ENCODE data around the gene TBC1D14.
A peak's percentile ranks its signal among the peaks of the same experiment; 100 is the strongest.

Gene TBC1D14

DNA sequence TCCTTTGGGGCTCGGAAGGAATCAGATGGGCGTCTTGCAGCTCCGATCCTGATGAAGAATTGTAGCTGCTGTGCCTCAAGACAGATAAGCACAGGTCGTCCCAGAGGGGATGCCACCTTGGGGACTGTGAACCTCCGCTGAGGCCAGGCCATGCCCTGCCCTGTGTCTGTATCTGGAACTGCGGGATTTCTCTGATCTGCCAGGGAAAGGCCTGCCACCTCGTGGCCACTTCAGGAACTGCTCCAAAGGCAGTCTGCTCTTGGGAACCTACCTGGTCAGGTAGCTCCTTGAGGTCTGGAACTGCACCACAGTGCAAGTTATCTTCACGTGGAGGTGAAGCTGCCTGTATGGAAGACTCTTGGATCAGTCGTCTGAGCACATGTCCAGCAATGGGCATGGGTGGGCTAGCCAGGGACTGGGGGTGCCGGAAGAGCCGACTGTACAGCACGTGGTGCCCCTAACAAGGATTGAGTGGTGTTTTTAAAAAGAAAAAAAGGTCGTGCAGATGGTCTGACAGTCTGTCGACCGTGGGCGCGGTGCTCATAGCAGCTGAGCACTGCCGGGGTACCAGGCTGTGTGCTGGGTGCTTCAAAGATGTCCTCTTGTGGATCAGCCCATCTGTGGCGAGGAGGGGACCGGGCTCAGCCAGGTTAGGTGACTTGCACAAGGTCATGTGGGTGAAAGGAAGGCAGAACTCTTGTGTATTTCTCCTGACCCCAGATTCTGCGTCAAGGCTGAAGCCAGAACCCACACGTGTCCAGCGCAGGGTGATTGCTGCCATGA lies 161.3 kb downstream of the TBC1D14 start:
- Histone ChIP-seq H3K4me2 (ENCODE audit: low read length) (peak overlapping the region; percentile 47), H4K20me1 (ENCODE audit: insufficient read depth, low read length) (peaks cover 10% of the 10 kb centered on the region), H3K36me3 (replicated peaks; ENCODE audit: low read depth, low read length) (peaks cover 12% of the 10 kb centered on the region), H3K9me3 (ENCODE audit: insufficient read depth, low read length) (no peaks in the 10 kb centered on the region), H2AFZ (ENCODE audit: low read depth, low read length) (peak overlapping the region; percentile 81; the same call in 1 of the 2 replicates), H3K27ac (ENCODE audit: low read length) (no peak overlapping the region), H3K4me1 (ENCODE audit: low read length) (peaks cover 17% of the 10 kb centered on the region), H3K79me2 (ENCODE audit: low read length) (peaks cover 20% of the 10 kb centered on the region), H3K9ac (ENCODE audit: low read length) (no peak overlapping the region), H3K4me3 (ENCODE audit: low read length) (peak overlapping the region; percentile 35; the same call in 1 of the 2 replicates), H3K27me3 (ENCODE audit: low read depth, low read length) (peaks cover 12% of the 10 kb centered on the region; the same call in 1 of the 2 replicates)
- TF ChIP-seq EZH2phosphoT487 (IDR thresholded peaks at IDR 0.05; ENCODE audit: low read depth): no peak
- TF ChIP-seq, protein P1, sequence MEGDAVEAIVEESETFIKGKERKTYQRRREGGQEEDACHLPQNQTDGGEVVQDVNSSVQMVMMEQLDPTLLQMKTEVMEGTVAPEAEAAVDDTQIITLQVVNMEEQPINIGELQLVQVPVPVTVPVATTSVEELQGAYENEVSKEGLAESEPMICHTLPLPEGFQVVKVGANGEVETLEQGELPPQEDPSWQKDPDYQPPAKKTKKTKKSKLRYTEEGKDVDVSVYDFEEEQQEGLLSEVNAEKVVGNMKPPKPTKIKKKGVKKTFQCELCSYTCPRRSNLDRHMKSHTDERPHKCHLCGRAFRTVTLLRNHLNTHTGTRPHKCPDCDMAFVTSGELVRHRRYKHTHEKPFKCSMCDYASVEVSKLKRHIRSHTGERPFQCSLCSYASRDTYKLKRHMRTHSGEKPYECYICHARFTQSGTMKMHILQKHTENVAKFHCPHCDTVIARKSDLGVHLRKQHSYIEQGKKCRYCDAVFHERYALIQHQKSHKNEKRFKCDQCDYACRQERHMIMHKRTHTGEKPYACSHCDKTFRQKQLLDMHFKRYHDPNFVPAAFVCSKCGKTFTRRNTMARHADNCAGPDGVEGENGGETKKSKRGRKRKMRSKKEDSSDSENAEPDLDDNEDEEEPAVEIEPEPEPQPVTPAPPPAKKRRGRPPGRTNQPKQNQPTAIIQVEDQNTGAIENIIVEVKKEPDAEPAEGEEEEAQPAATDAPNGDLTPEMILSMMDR (IDR thresholded peaks at IDR 0.05; ENCODE audit: low read depth, low read length): peak; percentile 94

GRCh38 chr4:7073059-7073458 lies 163.4 kb downstream of the TBC1D14 start:
- Histone ChIP-seq H3K4me2 (ENCODE audit: low read length) (no peak overlapping the region), H3K4me1 (ENCODE audit: low read length) (peaks cover 8% of the 10 kb centered on the region), H3K36me3 (replicated peaks; ENCODE audit: low read depth, low read length) (no peaks in the 10 kb centered on the region), H3K9me3 (ENCODE audit: insufficient read depth, low read length) (no peaks in the 10 kb centered on the region), H4K20me1 (ENCODE audit: insufficient read depth, low read length) (no peaks in the 10 kb centered on the region), H3K27ac (ENCODE audit: low read length) (no peak overlapping the region), H3K79me2 (ENCODE audit: low read length) (no peaks in the 10 kb centered on the region), H2AFZ (ENCODE audit: low read depth, low read length) (no peak overlapping the region), H3K27me3 (ENCODE audit: low read depth, low read length) (peaks cover 12% of the 10 kb centered on the region; the same call in 1 of the 2 replicates), H3K4me3 (ENCODE audit: low read length) (no peak overlapping the region), H3K9ac (ENCODE audit: low read length) (no peak overlapping the region)
- TF ChIP-seq EZH2phosphoT487 (IDR thresholded peaks at IDR 0.05; ENCODE audit: low read depth): no peak
- TF ChIP-seq, protein P1 (IDR thresholded peaks at IDR 0.05; ENCODE audit: low read depth, low read length): no peak

DNA sequence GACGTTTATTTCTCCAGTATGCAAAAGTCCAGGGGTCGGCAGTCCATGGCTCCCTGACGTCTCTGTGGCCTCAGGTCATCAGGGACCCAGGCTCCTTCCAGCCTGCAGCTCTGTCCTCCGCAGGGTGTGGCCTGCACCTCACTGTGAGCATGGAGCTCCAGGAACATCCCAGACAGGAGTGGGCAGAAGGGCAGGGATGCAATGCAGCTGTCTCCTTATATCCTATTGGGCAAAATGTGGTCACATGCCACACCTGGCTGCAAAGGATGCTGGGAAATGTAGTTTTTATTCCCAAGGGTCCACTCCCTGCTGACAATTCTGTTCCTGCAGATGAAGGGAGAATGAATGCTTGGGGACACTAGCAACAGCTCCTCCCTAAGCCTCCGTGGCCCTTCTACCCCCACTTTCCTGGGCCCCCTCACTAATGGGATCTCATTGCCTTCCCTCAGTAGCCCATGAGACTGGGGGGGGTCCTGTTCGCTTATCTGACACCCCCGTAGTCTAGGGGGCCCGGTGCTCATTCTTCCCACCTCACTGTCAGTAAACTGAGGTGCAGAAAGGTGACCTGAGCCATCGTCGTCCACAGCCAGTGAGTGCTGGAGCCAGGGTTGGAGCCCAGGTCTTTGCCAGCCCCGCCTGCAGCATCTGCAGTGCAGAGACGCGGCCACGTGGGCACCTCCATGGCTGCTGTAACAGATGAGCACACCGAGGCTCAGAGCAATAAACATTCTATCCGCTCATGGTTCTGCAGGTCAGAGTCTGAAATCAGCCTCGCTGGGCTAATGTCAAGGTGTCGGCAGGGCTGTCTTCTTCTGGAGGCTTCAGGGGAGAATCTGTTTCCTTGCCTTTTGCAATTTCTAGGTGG lies 164.1 kb downstream of the TBC1D14 start:
- no peaks in the 10 kb centered on the region for H3K36me3 ChIP-seq (replicated peaks; ENCODE audit: low read depth, low read length)
- H3K79me2 ChIP-seq (ENCODE audit: low read length): no peaks in the 10 kb centered on the region
- H3K27ac ChIP-seq (ENCODE audit: low read length): no peak overlapping the region
- H3K4me3 ChIP-seq (ENCODE audit: low read length): no peak overlapping the region
- no peak overlapping the region for H3K9ac ChIP-seq (ENCODE audit: low read length)
- no peaks in the 10 kb centered on the region for H4K20me1 ChIP-seq (ENCODE audit: insufficient read depth, low read length)
- TF ChIP-seq, protein P1 (IDR thresholded peaks at IDR 0.05; ENCODE audit: low read depth, low read length): no peak
- no peak for TF ChIP-seq EZH2phosphoT487 (IDR thresholded peaks at IDR 0.05; ENCODE audit: low read depth)
- H3K4me2 ChIP-seq (ENCODE audit: low read length): no peak overlapping the region
- H2AFZ ChIP-seq (ENCODE audit: low read depth, low read length): no peak overlapping the region
- peaks cover 7% of the 10 kb centered on the region for H3K4me1 ChIP-seq (ENCODE audit: low read length)
- peaks cover 12% of the 10 kb centered on the region; the same call in 1 of the 2 replicates for H3K27me3 ChIP-seq (ENCODE audit: low read depth, low read length)
- H3K9me3 ChIP-seq (ENCODE audit: insufficient read depth, low read length): no peaks in the 10 kb centered on the region

GRCh38 chr4:7074426-7074825 lies 164.8 kb downstream of the TBC1D14 start:
- peaks cover 12% of the 10 kb centered on the region; the same call in 1 of the 2 replicates for H3K27me3 ChIP-seq (ENCODE audit: low read depth, low read length)
- H3K79me2 ChIP-seq (ENCODE audit: low read length): no peaks in the 10 kb centered on the region
- H3K4me3 ChIP-seq (ENCODE audit: low read length): no peak overlapping the region
- no peak for TF ChIP-seq EZH2phosphoT487 (IDR thresholded peaks at IDR 0.05; ENCODE audit: low read depth)
- TF ChIP-seq, protein P1 (IDR thresholded peaks at IDR 0.05; ENCODE audit: low read depth, low read length): no peak
- H3K4me1 ChIP-seq (ENCODE audit: low read length): peaks cover 3% of the 10 kb centered on the region; the same call in 1 of the 2 replicates
- no peak overlapping the region for H2AFZ ChIP-seq (ENCODE audit: low read depth, low read length)
- no peak overlapping the region for H3K4me2 ChIP-seq (ENCODE audit: low read length)
- no peaks in the 10 kb centered on the region for H4K20me1 ChIP-seq (ENCODE audit: insufficient read depth, low read length)
- H3K27ac ChIP-seq (ENCODE audit: low read length): no peak overlapping the region
- no peaks in the 10 kb centered on the region for H3K36me3 ChIP-seq (replicated peaks; ENCODE audit: low read depth, low read length)
- no peak overlapping the region for H3K9ac ChIP-seq (ENCODE audit: low read length)
- no peaks in the 10 kb centered on the region for H3K9me3 ChIP-seq (ENCODE audit: insufficient read depth, low read length)
